BLaER1 treated with 17β-estradiol and CSF1 and Interleukin-3, amounts not matched to agents 10 nM and 100 nM (cell line): ENCODE data around the gene SMCO4.

ENCODE experiments used
- H3K27ac ChIP-seq, 11 experiments: shearing (Covaris generic); formaldehyde crosslinking; 2 replicates each; pipeline ENCODE4 v1.8.1; 2022
- H3K27me3 ChIP-seq, 11 experiments: shearing (Covaris generic); formaldehyde crosslinking; 2 replicates each; pipeline ENCODE4 v1.8.1; 2022
- H3K36me3 ChIP-seq, 11 experiments: shearing (Covaris generic); formaldehyde crosslinking; 2 replicates each; pipeline ENCODE4 v1.8.1; 2022
- H3K4me1 ChIP-seq, 10 experiments: shearing (Covaris generic); formaldehyde crosslinking; 2 replicates each; pipeline ENCODE4 v1.8.1; 2022
- H3K4me2 ChIP-seq, 11 experiments: shearing (Covaris generic); formaldehyde crosslinking; 2 replicates each; pipeline ENCODE4 v1.8.1; 2022
- H3K4me3 ChIP-seq, 10 experiments: shearing (Covaris generic); formaldehyde crosslinking; 2 replicates each; pipeline ENCODE4 v1.8.1; 2022
- H3K9ac ChIP-seq, 11 experiments: shearing (Covaris generic); formaldehyde crosslinking; 2 replicates each; pipeline ENCODE4 v1.8.1; 2022
- H3K9me3 ChIP-seq, 11 experiments: shearing (Covaris generic); formaldehyde crosslinking; replicated peaks in 1 of 11; 2 replicates each; pipeline ENCODE4 v1.8.1; 2022
- H4K20me1 ChIP-seq, 11 experiments: shearing (Covaris generic); formaldehyde crosslinking; 2 replicates each; pipeline ENCODE4 v1.8.1; 2022
- Cebpa-rat ChIP-seq, 11 experiments: shearing (Covaris generic); IDR thresholded peaks; 2 replicates each; pipeline ENCODE4 v1.8.1; 2022

The SMCO4 gene

DNA sequence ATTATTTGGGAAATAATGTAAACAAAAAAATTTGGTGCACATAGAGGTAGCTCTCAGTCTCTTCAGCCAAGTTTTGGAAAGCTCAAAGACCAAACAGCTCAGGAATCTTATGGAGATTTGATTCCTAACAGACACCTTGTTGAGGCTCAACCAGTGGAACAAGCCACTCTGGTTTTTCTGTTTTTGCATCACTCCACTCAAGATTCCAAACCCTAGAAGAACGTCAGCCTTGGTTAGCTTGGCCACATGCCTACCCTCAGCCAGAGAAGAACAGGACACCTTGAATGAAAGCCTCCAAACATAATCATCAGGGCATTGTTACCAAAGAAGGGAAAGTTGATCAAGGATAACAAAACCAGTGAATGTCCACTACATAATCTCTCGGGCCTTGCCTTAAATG lies 3.8 kb upstream of the SMCO4 start:
- H3K9ac ChIP-seq = no peak overlapping the region
- TF ChIP-seq Cebpa-rat (IDR thresholded peaks at IDR 0.05) = no peak
- no peaks in the 10 kb centered on the region for H3K36me3 ChIP-seq
- H3K9me3 ChIP-seq = no peaks in the 10 kb centered on the region
- no peak overlapping the region for H3K4me2 ChIP-seq
- peaks cover 3 to 42% (median 22%) of the 10 kb centered on the region in 10 experiments for H3K4me1 ChIP-seq
- H3K27ac ChIP-seq = no peak overlapping the region
- no peaks in the 10 kb centered on the region; a peak in 1 of 22 replicates for H4K20me1 ChIP-seq
- no peaks in the 10 kb centered on the region for H3K27me3 ChIP-seq
- no peak overlapping the region for H3K4me3 ChIP-seq

GRCh38 chr11:93545566-93545965 lies 2.4 kb upstream of the SMCO4 start:
- peaks cover 0 to 5% (median 0%) of the 10 kb centered on the region in 11 experiments; a peak in 6 of 22 replicates for H4K20me1 ChIP-seq
- H3K27ac ChIP-seq = no peak overlapping the region
- no peak for TF ChIP-seq Cebpa-rat (IDR thresholded peaks at IDR 0.05)
- H3K9ac ChIP-seq = no peak overlapping the region
- H3K9me3 ChIP-seq = no peaks in the 10 kb centered on the region
- H3K36me3 ChIP-seq = no peaks in the 10 kb centered on the region
- no peak overlapping the region for H3K4me2 ChIP-seq
- H3K27me3 ChIP-seq = no peaks in the 10 kb centered on the region
- H3K4me1 ChIP-seq = peaks cover 18 to 38% (median 29%) of the 10 kb centered on the region in 10 experiments
- no peak overlapping the region for H3K4me3 ChIP-seq

DNA sequence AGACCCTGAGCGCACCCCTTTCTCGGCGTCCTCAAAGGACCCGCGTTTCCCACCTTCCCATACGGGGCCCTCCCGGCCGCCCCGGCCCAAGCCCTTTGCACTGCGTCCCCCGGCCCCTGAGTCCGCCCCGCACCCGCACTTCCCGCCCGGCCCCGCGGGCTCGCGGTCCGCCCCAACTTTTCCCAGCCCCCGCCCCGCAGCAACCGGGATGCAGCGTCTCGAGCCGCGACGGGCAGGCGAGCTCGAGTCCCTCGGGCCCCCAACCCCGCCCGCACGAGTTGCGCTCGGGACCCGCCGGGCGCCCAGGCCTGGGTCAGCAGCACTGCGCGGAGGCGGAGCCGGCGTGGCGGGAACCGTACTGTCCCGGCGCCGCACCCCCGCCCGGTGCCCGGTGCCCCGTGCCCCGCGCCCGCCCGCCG lies 371 bp downstream of the SMCO4 start:
- Histone ChIP-seq H3K4me3 (peak overlapping the region; percentile 75 to 90 (median 84)), H3K27me3 (no peaks in the 10 kb centered on the region), H3K4me2 (peak overlapping the region; percentile 76 to 92 (median 85)), H3K9me3 (no peaks in the 10 kb centered on the region), H3K27ac (peak overlapping the region; percentile 36 to 86 (median 71); a peak in 21 of 22 replicates), H3K4me1 (peaks cover 23 to 41% (median 32%) of the 10 kb centered on the region in 10 experiments), H3K36me3 (no peaks in the 10 kb centered on the region), H3K9ac (peak overlapping the region; percentile 77 to 87 (median 84)), H4K20me1 (peaks cover 0 to 19% (median 11%) of the 10 kb centered on the region in 11 experiments; a peak in 13 of 22 replicates)
- TF ChIP-seq Cebpa-rat (IDR thresholded peaks at IDR 0.05) = no peak

GRCh38 chr11:93541884-93542810 lies 1.0 kb downstream of the SMCO4 start:
- Histone ChIP-seq H3K27ac (peak overlapping the region; percentile 36 to 86 (median 71); a peak in 21 of 22 replicates), H3K9me3 (no peaks in the 10 kb centered on the region), H3K9ac (peak overlapping the region; percentile 77 to 87 (median 84)), H3K27me3 (no peaks in the 10 kb centered on the region), H3K4me2 (peak overlapping the region; percentile 76 to 92 (median 85)), H3K4me3 (peak overlapping the region; percentile 75 to 90 (median 84)), H4K20me1 (peaks cover 0 to 23% (median 16%) of the 10 kb centered on the region in 11 experiments; a peak in 14 of 22 replicates), H3K36me3 (no peaks in the 10 kb centered on the region), H3K4me1 (peaks cover 29 to 48% (median 39%) of the 10 kb centered on the region in 10 experiments)
- TF ChIP-seq Cebpa-rat (IDR thresholded peaks at IDR 0.05) = no peak

DNA sequence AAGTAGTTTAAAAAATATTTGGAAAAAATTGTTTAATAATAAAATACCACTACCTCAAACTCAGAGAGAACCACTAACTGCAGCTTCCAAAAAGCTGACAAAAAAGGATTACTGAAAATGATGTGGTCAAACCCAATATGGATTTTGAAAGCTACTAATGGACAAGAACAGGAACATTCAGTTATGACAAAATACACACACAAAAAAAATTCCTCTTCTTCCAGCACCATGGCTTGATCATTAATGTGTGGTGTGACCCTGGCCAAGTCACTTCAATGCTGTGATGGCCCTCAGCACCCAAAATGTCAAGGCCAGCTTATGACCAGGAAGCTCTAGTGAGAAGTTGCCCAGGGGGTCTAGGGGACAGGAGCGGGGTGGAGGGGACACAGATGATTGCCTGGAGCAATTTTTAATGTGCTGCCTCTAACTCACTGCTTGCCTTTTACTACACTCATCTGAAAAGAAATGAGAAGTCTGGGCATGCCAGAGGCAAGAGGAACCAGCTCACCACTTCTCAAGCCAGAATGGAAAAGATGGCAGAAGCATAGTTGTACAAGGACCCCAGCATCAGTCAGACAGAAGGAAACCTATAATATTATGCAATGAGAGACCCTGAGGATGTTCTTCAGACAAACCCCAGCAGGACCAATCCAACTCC lies 2.2 kb downstream of the SMCO4 start:
- Histone ChIP-seq H3K36me3 (no peaks in the 10 kb centered on the region), H4K20me1 (peaks cover 0 to 31% (median 20%) of the 10 kb centered on the region in 11 experiments; a peak in 14 of 22 replicates), H3K27me3 (no peaks in the 10 kb centered on the region), H3K9ac (no peak overlapping the region), H3K9me3 (no peaks in the 10 kb centered on the region), H3K27ac (peak overlapping the region in 1 of 11 experiments; percentile 6; a peak in 1 of 22 replicates), H3K4me1 (peaks cover 40 to 59% (median 50%) of the 10 kb centered on the region in 10 experiments), H3K4me2 (peak overlapping the region in 4 of 11 experiments; percentile 86 to 92 (median 88); a peak in 7 of 22 replicates), H3K4me3 (no peak overlapping the region)
- TF ChIP-seq Cebpa-rat (IDR thresholded peaks at IDR 0.05) = no peak

DNA sequence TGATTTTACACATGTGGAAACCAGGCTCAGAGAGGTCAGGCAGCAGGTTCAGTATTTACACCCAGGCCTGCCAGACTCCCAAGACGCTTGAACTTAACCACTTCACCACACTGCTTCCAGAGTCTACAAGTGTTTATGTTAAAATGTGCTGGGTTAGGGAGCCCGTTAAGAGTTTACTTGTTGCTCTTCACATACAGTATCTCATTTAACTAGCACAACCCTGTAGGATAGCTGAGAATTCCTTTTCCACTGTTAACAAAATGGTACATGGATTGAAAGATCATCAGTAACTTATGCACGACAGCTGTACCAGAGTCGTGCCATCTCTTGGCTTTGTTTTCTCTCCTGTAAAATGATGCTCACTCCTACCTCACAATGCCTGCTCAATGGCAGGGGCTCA lies 2.9 kb downstream of the SMCO4 start:
- peak overlapping the region in 1 of 11 experiments; percentile 86; a peak in 1 of 22 replicates for H3K4me2 ChIP-seq
- TF ChIP-seq Cebpa-rat (IDR thresholded peaks at IDR 0.05) = no peak
- H3K9ac ChIP-seq = no peak overlapping the region
- H3K27me3 ChIP-seq = no peaks in the 10 kb centered on the region
- no peaks in the 10 kb centered on the region for H3K36me3 ChIP-seq
- H4K20me1 ChIP-seq = peaks cover 0 to 34% (median 20%) of the 10 kb centered on the region in 11 experiments; a peak in 14 of 22 replicates
- peaks cover 47 to 66% (median 57%) of the 10 kb centered on the region in 10 experiments for H3K4me1 ChIP-seq
- H3K4me3 ChIP-seq = no peak overlapping the region
- no peaks in the 10 kb centered on the region for H3K9me3 ChIP-seq
- H3K27ac ChIP-seq = no peak overlapping the region

DNA sequence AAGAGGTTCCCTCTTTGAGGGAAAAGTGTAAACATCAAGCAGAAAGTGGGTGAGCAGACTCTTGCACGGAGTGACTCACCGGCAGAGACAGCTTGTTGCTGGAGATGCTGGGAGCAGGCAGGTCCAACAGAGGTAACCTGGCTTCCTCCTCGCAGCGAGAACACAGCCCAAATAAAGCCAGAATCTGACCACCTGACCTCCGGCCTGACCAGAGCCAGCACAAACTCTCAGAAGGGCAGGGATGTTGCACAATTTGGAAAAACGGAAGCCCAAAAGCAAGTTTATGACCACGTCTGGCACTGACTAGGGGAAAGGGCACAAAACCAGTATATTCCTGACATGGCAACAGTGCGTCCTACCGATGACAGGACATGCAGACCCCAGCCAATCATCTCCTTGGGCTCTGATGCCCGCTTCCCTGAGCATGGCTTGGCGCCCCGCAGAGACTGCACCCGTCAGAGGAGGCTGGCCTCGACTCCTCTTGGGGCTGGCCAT lies 5.4 kb downstream of the SMCO4 start:
- H3K4me1 ChIP-seq = peaks cover 52 to 67% (median 62%) of the 10 kb centered on the region in 10 experiments
- no peak overlapping the region for H3K27ac ChIP-seq
- peak overlapping the region; percentile 44 to 85 (median 72) for H3K4me2 ChIP-seq
- H3K36me3 ChIP-seq = 0 out of 22 replicates have a peak, but pooled peaks cover 0 to 4% (median 0%) of the 10 kb centered on the region in 11 experiments
- H3K4me3 ChIP-seq = no peak overlapping the region
- no peaks in the 10 kb centered on the region for H3K9me3 ChIP-seq
- no peak overlapping the region; a peak in 1 of 22 replicates for H3K9ac ChIP-seq
- H3K27me3 ChIP-seq = no peaks in the 10 kb centered on the region
- peaks cover 0 to 43% (median 23%) of the 10 kb centered on the region in 11 experiments; a peak in 14 of 22 replicates for H4K20me1 ChIP-seq
- no peak for TF ChIP-seq Cebpa-rat (IDR thresholded peaks at IDR 0.05)

DNA sequence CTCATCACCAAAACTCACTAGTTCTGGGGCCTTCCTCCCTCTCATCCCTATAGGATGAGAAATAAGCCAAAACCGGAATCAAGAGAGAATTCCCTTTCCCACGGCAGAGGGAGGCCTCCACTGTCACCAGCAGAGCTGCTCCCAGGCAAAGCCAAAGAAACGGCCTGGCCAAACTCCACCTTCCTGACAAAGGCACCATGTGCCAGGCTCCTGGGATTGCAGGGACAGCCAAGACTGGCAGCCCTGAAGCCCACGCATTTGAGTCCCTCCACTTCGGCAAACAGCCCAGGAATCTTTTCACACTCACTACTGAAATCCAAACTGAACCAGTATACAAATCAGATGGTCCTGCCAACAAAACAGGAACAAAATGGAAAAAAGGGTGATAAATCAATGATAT lies 6.1 kb downstream of the SMCO4 start:
- Histone ChIP-seq H3K27ac (no peak overlapping the region), H3K4me3 (no peak overlapping the region), H3K4me1 (peaks cover 49 to 70% (median 66%) of the 10 kb centered on the region in 10 experiments), H3K27me3 (no peaks in the 10 kb centered on the region), H3K9me3 (no peaks in the 10 kb centered on the region), H4K20me1 (peaks cover 0 to 46% (median 23%) of the 10 kb centered on the region in 11 experiments; a peak in 14 of 22 replicates), H3K9ac (peak overlapping the region in 1 of 11 experiments; percentile 2; a peak in 1 of 22 replicates), H3K4me2 (peak overlapping the region; percentile 44 to 85 (median 72)), H3K36me3 (0 out of 22 replicates have a peak, but pooled peaks cover 0 to 4% (median 0%) of the 10 kb centered on the region in 11 experiments)
- no peak for TF ChIP-seq Cebpa-rat (IDR thresholded peaks at IDR 0.05)
